GM12873 (cell line): ENCODE results near the gene HRC.

Source experiments
- TF ChIP-seq, protein P1 (sequence below): IDR thresholded peaks from 2 replicates; pipeline ENCODE4 v1.5.1; 2012; ENCODE audit warnings: low read depth, mild to moderate bottlenecking, moderate library complexity, low read length, control low read depth; ENCODE audit not compliant: insufficient read depth; ENCODE audit errors: missing control alignments

The HRC gene, protein sequence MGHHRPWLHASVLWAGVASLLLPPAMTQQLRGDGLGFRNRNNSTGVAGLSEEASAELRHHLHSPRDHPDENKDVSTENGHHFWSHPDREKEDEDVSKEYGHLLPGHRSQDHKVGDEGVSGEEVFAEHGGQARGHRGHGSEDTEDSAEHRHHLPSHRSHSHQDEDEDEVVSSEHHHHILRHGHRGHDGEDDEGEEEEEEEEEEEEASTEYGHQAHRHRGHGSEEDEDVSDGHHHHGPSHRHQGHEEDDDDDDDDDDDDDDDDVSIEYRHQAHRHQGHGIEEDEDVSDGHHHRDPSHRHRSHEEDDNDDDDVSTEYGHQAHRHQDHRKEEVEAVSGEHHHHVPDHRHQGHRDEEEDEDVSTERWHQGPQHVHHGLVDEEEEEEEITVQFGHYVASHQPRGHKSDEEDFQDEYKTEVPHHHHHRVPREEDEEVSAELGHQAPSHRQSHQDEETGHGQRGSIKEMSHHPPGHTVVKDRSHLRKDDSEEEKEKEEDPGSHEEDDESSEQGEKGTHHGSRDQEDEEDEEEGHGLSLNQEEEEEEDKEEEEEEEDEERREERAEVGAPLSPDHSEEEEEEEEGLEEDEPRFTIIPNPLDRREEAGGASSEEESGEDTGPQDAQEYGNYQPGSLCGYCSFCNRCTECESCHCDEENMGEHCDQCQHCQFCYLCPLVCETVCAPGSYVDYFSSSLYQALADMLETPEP

DNA sequence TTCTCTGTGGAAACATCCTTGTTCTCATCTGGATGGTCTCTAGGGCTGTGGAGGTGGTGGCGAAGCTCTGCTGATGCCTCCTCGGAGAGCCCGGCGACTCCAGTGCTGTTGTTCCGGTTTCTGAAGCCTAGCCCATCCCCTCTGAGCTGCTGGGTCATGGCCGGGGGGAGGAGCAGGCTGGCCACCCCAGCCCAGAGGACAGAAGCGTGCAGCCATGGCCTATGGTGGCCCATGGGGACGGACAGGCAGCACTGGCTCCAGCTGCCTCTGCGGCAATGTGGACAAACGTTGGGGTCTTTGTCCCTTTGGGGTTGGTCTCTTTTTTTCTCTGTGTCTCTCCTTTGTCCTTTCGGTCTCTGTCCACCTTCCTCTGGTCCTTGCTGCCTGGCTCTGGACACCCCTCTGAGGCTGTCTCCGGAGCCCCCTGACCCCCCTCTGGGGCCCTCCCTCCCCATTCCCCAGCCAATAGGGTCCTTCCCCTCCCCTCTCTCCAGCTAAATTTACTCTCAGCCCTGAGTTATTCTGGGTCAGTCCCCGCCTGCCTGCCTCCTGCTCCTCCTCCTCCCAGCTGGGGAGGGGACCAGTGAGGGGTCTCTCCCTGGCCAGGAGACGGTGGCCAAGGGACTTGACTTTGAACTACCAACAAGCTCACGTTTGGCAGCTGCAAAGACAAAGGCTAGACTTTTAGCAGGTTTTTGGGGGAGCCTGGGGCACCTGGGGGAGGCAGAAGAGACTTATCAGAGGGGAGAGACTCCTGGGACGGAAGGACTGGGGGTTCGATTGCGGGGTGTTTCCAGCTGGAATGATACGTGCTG is at the start of gene HRC:
HRC (minus strand) TSS at position 392 of the 815 bp plus-strand sequence; CDS start at position 233, 159 bp downstream.
- TF ChIP-seq, protein P1, sequence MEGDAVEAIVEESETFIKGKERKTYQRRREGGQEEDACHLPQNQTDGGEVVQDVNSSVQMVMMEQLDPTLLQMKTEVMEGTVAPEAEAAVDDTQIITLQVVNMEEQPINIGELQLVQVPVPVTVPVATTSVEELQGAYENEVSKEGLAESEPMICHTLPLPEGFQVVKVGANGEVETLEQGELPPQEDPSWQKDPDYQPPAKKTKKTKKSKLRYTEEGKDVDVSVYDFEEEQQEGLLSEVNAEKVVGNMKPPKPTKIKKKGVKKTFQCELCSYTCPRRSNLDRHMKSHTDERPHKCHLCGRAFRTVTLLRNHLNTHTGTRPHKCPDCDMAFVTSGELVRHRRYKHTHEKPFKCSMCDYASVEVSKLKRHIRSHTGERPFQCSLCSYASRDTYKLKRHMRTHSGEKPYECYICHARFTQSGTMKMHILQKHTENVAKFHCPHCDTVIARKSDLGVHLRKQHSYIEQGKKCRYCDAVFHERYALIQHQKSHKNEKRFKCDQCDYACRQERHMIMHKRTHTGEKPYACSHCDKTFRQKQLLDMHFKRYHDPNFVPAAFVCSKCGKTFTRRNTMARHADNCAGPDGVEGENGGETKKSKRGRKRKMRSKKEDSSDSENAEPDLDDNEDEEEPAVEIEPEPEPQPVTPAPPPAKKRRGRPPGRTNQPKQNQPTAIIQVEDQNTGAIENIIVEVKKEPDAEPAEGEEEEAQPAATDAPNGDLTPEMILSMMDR: no peak

DNA sequence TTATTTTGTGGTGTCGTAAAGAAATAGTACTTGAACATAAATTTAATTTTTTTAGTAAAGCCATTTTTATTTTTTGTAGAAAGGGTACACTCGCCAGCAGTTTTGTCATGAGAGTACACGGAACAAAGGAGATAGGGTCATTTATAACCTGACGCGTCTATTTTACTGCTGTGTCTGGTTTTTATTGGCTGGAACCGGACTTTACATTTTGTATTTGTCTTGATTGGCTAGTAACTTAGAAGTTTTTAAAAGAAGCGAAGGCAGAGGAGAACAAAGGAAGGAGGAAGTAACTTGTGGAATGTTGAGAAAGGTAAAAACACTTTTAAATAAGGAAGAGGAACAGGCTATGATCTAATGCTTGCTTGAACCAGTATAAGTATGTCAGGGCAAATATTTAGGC is 45.8 kb upstream of the HRC start:
- TF ChIP-seq, protein P1: no peak

- TF ChIP-seq, protein P1: no peak
Measured at GRCh38 chr19:49200238-49200862, 45.2 kb upstream of the HRC start.

- TF ChIP-seq, protein P1: no peak
Measured at GRCh38 chr19:49196527-49197240, 41.5 kb upstream of the HRC start.

DNA sequence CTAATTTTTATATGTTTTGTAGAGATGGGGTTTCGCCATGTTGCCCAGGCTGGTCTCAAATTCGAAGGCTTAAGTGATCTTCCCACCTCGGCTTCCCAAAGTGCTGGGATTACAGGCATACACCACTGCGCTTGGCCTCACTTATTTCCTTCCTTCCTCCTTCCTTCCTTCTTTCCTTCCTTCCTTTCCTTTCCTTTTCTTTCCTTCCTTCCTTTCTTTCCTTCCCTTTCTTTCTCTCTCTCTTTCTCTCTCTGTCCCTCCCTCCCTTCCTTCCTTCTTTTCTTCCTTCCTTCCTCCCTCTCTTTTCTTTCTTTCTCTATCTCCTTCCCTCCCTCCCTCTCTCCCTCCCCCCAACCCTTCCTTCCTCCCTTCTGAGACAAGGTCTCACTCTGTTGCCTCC is 39.2 kb upstream of the HRC start:
- TF ChIP-seq, protein P1: no peak

GRCh38 chr19:49193822-49194394 is 38.7 kb upstream of the HRC start:
- TF ChIP-seq, protein P1: no peak
